Heart right ventricle (tissue), 16 donors: ENCODE data around the gene ITPR2. TPM values are rescaled to one million over a fixed set of nuclear protein-coding genes. Genes with fewer than 3 reads are reported as not detected.

Source experiments
- ATAC-seq, 8 donors: fragments of 200-7000 bp; cut with Tn5 transposase; one replicate each; pipeline ENCODE4 v1.9.1; 2020; ENCODE audit warnings: mild to moderate bottlenecking in 8 of 8, moderate library complexity in 8 of 8, moderate number of reproducible peaks in 1 of 8
- DNase-seq, 2 donors: peaks; one replicate each; pipeline ENCODE4 v3.0.0-alpha.2; 2020
- H3K27ac ChIP-seq, 10 donors: fragments of 200-600 bp; sonication (generic) in 2 of 10; one replicate each; pipeline versions ENCODE4 v1.5.0 to v1.8.0; 2020 to 2022; ENCODE audit warnings: mild to moderate bottlenecking in 3 of 10
- H3K27me3 ChIP-seq, 7 donors: fragments of 200-600 bp; one replicate each; pipeline ENCODE4 v1.8.0; 2021 to 2022; ENCODE audit warnings: mild to moderate bottlenecking in 2 of 7
- H3K36me3 ChIP-seq, 9 donors: fragments of 200-600 bp; sonication (generic) in 1 of 9; one replicate each; pipeline versions ENCODE4 v1.5.0 to v1.8.0; 2020 to 2022; ENCODE audit warnings: mild to moderate bottlenecking in 2 of 9
- H3K4me1 ChIP-seq, 9 donors: fragments of 200-600 bp; sonication (generic) in 1 of 9; one replicate each; pipeline versions ENCODE4 v1.5.0 to v1.8.0; 2020 to 2022; ENCODE audit warnings: mild to moderate bottlenecking in 4 of 9
- H3K4me3 ChIP-seq, 10 donors: fragments of 200-600 bp; sonication (generic) in 2 of 10; one replicate each; pipeline versions ENCODE4 v1.5.0 to v1.8.0; 2020 to 2022; ENCODE audit warnings: mild to moderate bottlenecking in 7 of 10, moderate library complexity in 2 of 10
- H3K9me3 ChIP-seq, 11 donors: fragments of 200-600 bp in 10 of 11; sonication (generic) in 2 of 11; one replicate each; pipeline versions ENCODE4 v1.5.0 to v1.8.0; 2013 to 2022; ENCODE audit warnings: mild to moderate bottlenecking in 2 of 11, control low read depth in 1 of 11, moderate library complexity in 1 of 11
- whole genome bisulfite sequencing, 2 donors: extraction: QIAGEN DNeasy Blood & Tissue Kit; methylation state at CpG; one replicate each; pipeline ENCODE4 v1.1.7; 2013; ENCODE audit warnings: inconsistent platforms in 1 of 2; 5-methylcytosine and 5-hydroxymethylcytosine counted together
- intact Hi-C, 10 donors: fragments of 100-400 bp; cut with DNase I; formaldehyde crosslinking; loops; one replicate each; pipeline versions ENCODE4 v1.11.1 to v1.14.2; 2022
- polyA plus RNA-seq, 2 donors: library from polyadenylated mRNA; stranded (reverse); fragments of 200-250 nt; gene quantifications; one replicate each; pipeline ENCODE4 v1.2.3, GENCODE V29; 2013
- total RNA-seq, 10 donors: library from RNA; stranded (reverse); fragmentation: NEBNext Ultra II Directional in 3 of 10; extraction: Animal tissue kit (Norgen Biotek cat#: 25700) in 3 of 10; gene quantifications; one replicate each; pipeline versions ENCODE4 v1.2.1 to v1.2.4, GENCODE V29; 2021 to 2023
- TF ChIP-seq, protein P1 (sequence below), 9 donors: fragments of 200-600 bp; sonication (generic) in 2 of 9; IDR thresholded peaks; one replicate each; pipeline versions ENCODE4 v1.5.0 to v1.8.0; 2021 to 2022; ENCODE audit warnings: antibody characterized with exemption in 9 of 9, mild to moderate bottlenecking in 5 of 9, moderate library complexity in 1 of 9
- donor health status: Arrhythmogenic right ventricular cardiomyopathy.
- donor health status: ischemic (EF 13 %, LVEDD 7.1; RV severe dilation, severe dysfunction).
- donor health status: healthy with polysubstance abuse.
- donor health status: DM: no; HTN: yes; CAD: no.
- donor health status: DM: no; HTN: no; CAD: no.
- donor health status: ischemic (EF 25% LVEDD 6.9; RV normal size, moderate dysfunction).
- donor health status: ischemic (EF 25% LVEDD 5.7; RV mildly dilated, moderate dysfunction).
- donor health status: healthy.
- donor health status: DM: yes; HTN: yes; CAD: no.
- donor health status: Ischemic cardiomyopathy.
- donor health status: ischemic (EF 35%, LVEDD 5.7; RV mildly dilated, moderate dysfunction).
- donor health status: nonischemic (EF 11% LVEDD 7.7; RV severe dilation, severe dysfunction).
- donor health status: DM: yes; HTN: yes; CAD: no.
- donor health status: PGD.
- donor health status: ischemic (EF 29% LVEDD 5.4; RV normal size, mild dysfunction).
- donor health status: nonischemic (EF 23%, LVEDD 6.1; RV moderate dilation, normal function).

The ITPR2 gene
- total and polyA plus RNA-seq, 12 donors = 2.0 to 18.9 (median 14.3) TPM

DNA sequence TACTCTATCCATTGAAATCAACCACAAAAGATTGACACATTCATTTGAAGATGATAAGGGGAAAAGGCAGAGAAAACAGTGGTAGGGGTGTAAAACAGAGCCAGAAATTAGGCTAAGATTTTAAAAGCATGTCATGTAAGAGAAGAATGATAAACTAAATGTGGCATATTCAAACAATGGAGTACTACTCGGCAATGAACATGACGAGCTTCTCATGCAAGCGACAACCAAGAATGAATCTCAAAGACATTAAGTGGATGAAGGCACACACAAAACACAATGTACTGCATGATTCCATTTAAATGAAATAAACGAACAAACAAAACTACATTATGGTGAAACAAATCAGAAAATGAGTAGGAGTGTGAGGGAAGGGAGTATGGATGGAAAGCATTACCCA, 134.8 kb downstream of the ITPR2 start:
- intact Hi-C loops = loop anchor here in 2 of 10 donors (5.0 kb wide), 2 partner anchors 601 to 1111 kb away; no protein-coding TSS in a partner anchor
- 99% methylated on average over 4 of the region's 4 CpGs for WGBS, 2 donors
- no peak for DNase-seq
- Histone ChIP-seq H3K4me3 (no peak overlapping the region), H3K4me1 (no peaks in the 10 kb centered on the region), H3K27me3 (no peaks in the 10 kb centered on the region), H3K36me3 (peaks cover 0 to 66% (median 4%) of the 10 kb centered on the region in 9 donors), H3K9me3 (no peaks in the 10 kb centered on the region), H3K27ac (no peak overlapping the region)
- ATAC-seq = no peak
- TF ChIP-seq, protein P1, sequence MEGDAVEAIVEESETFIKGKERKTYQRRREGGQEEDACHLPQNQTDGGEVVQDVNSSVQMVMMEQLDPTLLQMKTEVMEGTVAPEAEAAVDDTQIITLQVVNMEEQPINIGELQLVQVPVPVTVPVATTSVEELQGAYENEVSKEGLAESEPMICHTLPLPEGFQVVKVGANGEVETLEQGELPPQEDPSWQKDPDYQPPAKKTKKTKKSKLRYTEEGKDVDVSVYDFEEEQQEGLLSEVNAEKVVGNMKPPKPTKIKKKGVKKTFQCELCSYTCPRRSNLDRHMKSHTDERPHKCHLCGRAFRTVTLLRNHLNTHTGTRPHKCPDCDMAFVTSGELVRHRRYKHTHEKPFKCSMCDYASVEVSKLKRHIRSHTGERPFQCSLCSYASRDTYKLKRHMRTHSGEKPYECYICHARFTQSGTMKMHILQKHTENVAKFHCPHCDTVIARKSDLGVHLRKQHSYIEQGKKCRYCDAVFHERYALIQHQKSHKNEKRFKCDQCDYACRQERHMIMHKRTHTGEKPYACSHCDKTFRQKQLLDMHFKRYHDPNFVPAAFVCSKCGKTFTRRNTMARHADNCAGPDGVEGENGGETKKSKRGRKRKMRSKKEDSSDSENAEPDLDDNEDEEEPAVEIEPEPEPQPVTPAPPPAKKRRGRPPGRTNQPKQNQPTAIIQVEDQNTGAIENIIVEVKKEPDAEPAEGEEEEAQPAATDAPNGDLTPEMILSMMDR (IDR thresholded peaks at IDR 0.05) = no peak

DNA sequence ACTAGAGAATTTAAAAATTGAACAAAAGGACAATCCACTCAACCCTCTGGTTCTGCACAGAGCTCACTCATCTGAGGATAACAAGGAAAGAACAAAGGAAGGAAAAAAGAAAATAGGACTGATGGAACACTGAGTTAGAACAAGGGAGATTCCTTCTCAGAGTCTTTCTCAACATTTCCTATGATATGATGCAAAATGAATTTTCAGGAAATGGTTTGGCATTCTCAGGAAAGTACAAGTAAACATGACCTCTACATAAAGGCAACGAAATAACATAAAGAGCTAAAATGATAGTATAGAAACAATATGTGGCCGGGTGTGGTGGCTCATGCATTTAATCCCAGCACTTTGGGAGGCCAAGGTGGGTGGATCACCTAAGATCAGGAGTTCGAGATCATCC, 135.8 kb downstream of the ITPR2 start:
- H3K27ac ChIP-seq = no peak overlapping the region
- WGBS, 2 donors = 84 to 88% methylated on average over 3 of the region's 3 CpGs
- ATAC-seq (no peak), DNase-seq (no peak)
- H3K4me3 ChIP-seq = no peak overlapping the region
- intact Hi-C loops = loop anchor here in 2 of 10 donors (5.0 kb wide), 2 partner anchors 600 to 1110 kb away; no protein-coding TSS in a partner anchor
- H3K27me3 ChIP-seq = no peaks in the 10 kb centered on the region
- H3K4me1 ChIP-seq = no peaks in the 10 kb centered on the region
- TF ChIP-seq, protein P1 (IDR thresholded peaks at IDR 0.05) = no peak
- H3K9me3 ChIP-seq = no peaks in the 10 kb centered on the region
- peaks cover 0 to 75% (median 4%) of the 10 kb centered on the region in 9 donors for H3K36me3 ChIP-seq

DNA sequence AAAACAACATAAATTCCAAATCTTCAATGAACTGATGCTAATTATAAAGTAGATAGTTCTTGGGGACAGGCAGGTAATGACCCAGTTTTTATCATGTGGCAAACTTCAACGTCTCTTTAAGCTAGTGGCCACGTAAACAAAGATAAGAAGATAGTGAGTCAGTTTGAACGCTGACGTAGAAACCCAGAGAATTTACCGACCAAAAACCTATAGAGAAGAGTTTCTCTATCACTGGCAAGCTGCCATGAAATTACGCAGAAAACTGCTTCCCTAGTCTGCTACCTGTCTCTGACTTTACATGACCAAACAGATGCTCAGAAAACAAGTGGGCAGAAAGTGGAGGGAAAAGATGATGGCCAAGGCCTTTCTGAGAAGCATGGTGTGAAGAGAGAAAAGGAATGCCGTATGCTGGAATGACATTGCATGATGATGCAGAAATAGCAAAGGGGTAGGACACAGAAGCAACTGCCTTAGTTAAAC, 136.3 kb downstream of the ITPR2 start:
- peaks cover 0 to 77% (median 4%) of the 10 kb centered on the region in 9 donors for H3K36me3 ChIP-seq
- no peaks in the 10 kb centered on the region for H3K4me1 ChIP-seq
- no peaks in the 10 kb centered on the region for H3K9me3 ChIP-seq
- DNase-seq = no peak
- TF ChIP-seq, protein P1 (IDR thresholded peaks at IDR 0.05) = no peak
- intact Hi-C loops = loop anchor here in 2 of 10 donors (5.0 kb wide), 2 partner anchors 599 to 1109 kb away; no protein-coding TSS in a partner anchor
- 80 to 83% methylated on average over 7 of the region's 7 CpGs for WGBS, 2 donors
- no peak for ATAC-seq
- no peak overlapping the region for H3K4me3 ChIP-seq
- no peaks in the 10 kb centered on the region for H3K27me3 ChIP-seq
- H3K27ac ChIP-seq = no peak overlapping the region

DNA sequence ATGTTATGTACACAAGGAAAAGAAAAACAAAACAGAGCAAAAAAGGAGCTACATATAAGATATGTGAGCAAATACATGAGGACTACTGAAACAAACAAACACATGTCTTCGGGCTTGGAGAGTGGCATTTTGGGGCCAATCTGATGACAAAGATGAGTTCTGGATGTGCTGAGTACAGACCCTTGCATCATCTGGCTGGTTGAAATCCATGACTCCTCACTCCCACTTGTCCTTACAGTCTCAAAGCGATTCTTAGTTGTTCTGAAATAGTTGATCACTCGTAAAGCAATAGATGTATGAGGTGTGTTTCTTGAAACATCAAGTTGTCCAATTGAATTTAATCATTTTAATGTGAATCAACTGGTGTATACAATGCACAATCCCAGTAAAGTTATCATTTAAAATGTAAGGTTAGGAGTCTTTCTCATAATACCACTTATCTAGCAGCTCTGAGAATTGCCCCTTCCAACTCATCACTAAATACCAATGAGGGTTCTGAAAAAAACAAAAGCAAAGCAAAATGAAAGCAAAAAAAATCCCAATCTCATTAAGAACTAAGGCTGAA, 136.9 kb downstream of the ITPR2 start:
- Histone ChIP-seq H3K27me3 (no peaks in the 10 kb centered on the region), H3K9me3 (no peaks in the 10 kb centered on the region), H3K36me3 (peaks cover 0 to 77% (median 4%) of the 10 kb centered on the region in 9 donors), H3K4me1 (no peaks in the 10 kb centered on the region), H3K4me3 (no peak overlapping the region), H3K27ac (no peak overlapping the region)
- 96 to 98% methylated on average over 3 of the region's 3 CpGs for WGBS, 2 donors
- TF ChIP-seq, protein P1 (IDR thresholded peaks at IDR 0.05) = no peak
- intact Hi-C loops = loop anchor here in 2 of 10 donors (5.0 kb wide), 2 partner anchors 599 to 1109 kb away; no protein-coding TSS in a partner anchor
- no peak for DNase-seq
- no peak for ATAC-seq
